ENCODE measurements around the gene LAMTOR4.
A peak's percentile ranks its signal among the peaks of the same experiment; 100 is the strongest.

The LAMTOR4 gene

GRCh38 chr7:100115026-100115425 is 33.7 kb upstream of the LAMTOR4 start:
- peaks cover 6% of the 10 kb centered on the region for H3F3A ChIP-seq (ENCODE audit: insufficient read depth, low read length)
- H3K4me2 ChIP-seq (ENCODE audit: low read depth, low read length) = no peak overlapping the region
- H3K9me2 ChIP-seq (replicated peaks; ENCODE audit: insufficient read depth, low read length) = no peaks in the 10 kb centered on the region
- no peak overlapping the region for H2AFZ ChIP-seq (ENCODE audit: low read length)
- H3K36me3 ChIP-seq (replicated peaks; ENCODE audit: insufficient read depth, low read length) = no peaks in the 10 kb centered on the region
- no peak overlapping the region for H3K4me3 ChIP-seq (ENCODE audit: low read length)
- no peaks in the 10 kb centered on the region for H3K27me3 ChIP-seq (replicated peaks; ENCODE audit: insufficient read depth, low read length)
- no peaks in the 10 kb centered on the region for H3K9me3 ChIP-seq (replicated peaks; ENCODE audit: insufficient read depth, low read length)
- peaks cover 11% of the 10 kb centered on the region for H3K79me2 ChIP-seq (ENCODE audit: low read length)
- no peak overlapping the region for H3K9ac ChIP-seq (ENCODE audit: low read length)
- no peak overlapping the region for H3K27ac ChIP-seq (ENCODE audit: low read length)
- no peak for DNase-seq
- H3K4me1 ChIP-seq (ENCODE audit: low read length) = no peaks in the 10 kb centered on the region
- no peaks in the 10 kb centered on the region for H4K20me1 ChIP-seq (ENCODE audit: insufficient read depth, low read length)
- TF ChIP-seq EZH2phosphoT487 (IDR thresholded peaks at IDR 0.05; ENCODE audit: low read length) (no peak), EZH2 (optimal IDR thresholded peaks at IDR 0.05; ENCODE audit: low read depth, low read length) (no peak), CTCF (IDR thresholded peaks at IDR 0.05; ENCODE audit: low read length) (no peak)

GRCh38 chr7:100118388-100119071 is 30.2 kb upstream of the LAMTOR4 start:
- Histone ChIP-seq H3K4me1 (ENCODE audit: low read length) (0 out of 2 replicates have a peak, but pooled peaks cover 6% of the 10 kb centered on the region), H3K27me3 (replicated peaks; ENCODE audit: insufficient read depth, low read length) (no peaks in the 10 kb centered on the region), H3F3A (ENCODE audit: insufficient read depth, low read length) (peaks cover 13% of the 10 kb centered on the region), H3K9me2 (replicated peaks; ENCODE audit: insufficient read depth, low read length) (no peaks in the 10 kb centered on the region), H4K20me1 (ENCODE audit: insufficient read depth, low read length) (no peaks in the 10 kb centered on the region), H2AFZ (ENCODE audit: low read length) (peak overlapping the region; percentile 85), H3K27ac (ENCODE audit: low read length) (peak overlapping the region; percentile 60; the same call in 1 of the 2 replicates), H3K4me2 (ENCODE audit: low read depth, low read length) (peak overlapping the region; percentile 88), H3K36me3 (replicated peaks; ENCODE audit: insufficient read depth, low read length) (no peaks in the 10 kb centered on the region), H3K9me3 (replicated peaks; ENCODE audit: insufficient read depth, low read length) (no peaks in the 10 kb centered on the region), H3K4me3 (ENCODE audit: low read length) (peak overlapping the region; percentile 91), H3K9ac (ENCODE audit: low read length) (peak overlapping the region; percentile 79), H3K79me2 (ENCODE audit: low read length) (peaks cover 11% of the 10 kb centered on the region)
- TF ChIP-seq EZH2phosphoT487 (IDR thresholded peaks at IDR 0.05; ENCODE audit: low read length) = no peak
- no peak for DNase-seq

- Histone ChIP-seq H3K4me3 (ENCODE audit: low read length) (peak within 1 kb of the TSS; percentile 91), H3K9me2 (replicated peaks; ENCODE audit: insufficient read depth, low read length) (no peaks in the 10 kb centered on the region), H3K4me2 (ENCODE audit: low read depth, low read length) (peak within 1 kb of the TSS; percentile 88), H3F3A (ENCODE audit: insufficient read depth, low read length) (peaks cover 13% of the 10 kb centered on the region), H3K9me3 (replicated peaks; ENCODE audit: insufficient read depth, low read length) (no peaks in the 10 kb centered on the region), H3K4me1 (ENCODE audit: low read length) (0 out of 2 replicates have a peak, but pooled peaks cover 6% of the 10 kb centered on the region), H4K20me1 (ENCODE audit: insufficient read depth, low read length) (no peaks in the 10 kb centered on the region), H3K9ac (ENCODE audit: low read length) (peak within 1 kb of the TSS; percentile 79), H3K36me3 (replicated peaks; ENCODE audit: insufficient read depth, low read length) (no peaks in the 10 kb centered on the region), H3K79me2 (ENCODE audit: low read length) (peaks cover 11% of the 10 kb centered on the region), H2AFZ (ENCODE audit: low read length) (peak within 1 kb of the TSS; percentile 85), H3K27ac (ENCODE audit: low read length) (peak within 1 kb of the TSS; percentile 60; the same call in 1 of the 2 replicates), H3K27me3 (replicated peaks; ENCODE audit: insufficient read depth, low read length) (no peaks in the 10 kb centered on the region)
- DNase-seq = peak; percentile 94
- TF ChIP-seq EZH2 (optimal IDR thresholded peaks at IDR 0.05; ENCODE audit: low read depth, low read length) (no peak), CTCF (IDR thresholded peaks at IDR 0.05; ENCODE audit: low read length) (no peak), EZH2phosphoT487 (IDR thresholded peaks at IDR 0.05; ENCODE audit: low read length) (no peak)
Observed at GRCh38 chr7:100119072-100119969, 29.4 kb upstream of the LAMTOR4 start, which contains the start of the genes CNPY4 and TAF6. Gene CNPY4 (plus strand): TSS chr7:100119634. CDS start chr7:100119745, 111 bp downstream. Gene TAF6 (minus strand): TSS chr7:100119358. CDS start chr7:100114209, 5,149 bp downstream.

All from MM.1S (cell line).